MCF 10A (cell line): ENCODE data around the gene GET4. TPM values are rescaled to one million over a fixed set of nuclear protein-coding genes. Genes with fewer than 3 reads are reported as not detected.
A peak's percentile ranks its signal among the peaks of the same experiment; 100 is the strongest.

Experiments
- BruUV-seq: library from RNA; stranded (reverse); fragments of 400-500 nt; replicated peaks from 2 replicates; lab custom pipeline; 2021; lab: Mats Ljungman, UMichigan
- CTCF ChIA-PET: fragments of 300-600 bp; sonication (Branson Sonifier 250); formaldehyde crosslinking; extraction: SDS; loops from one replicate; lab custom pipeline; 2021; ENCODE audit warnings: antibody characterized with exemption, inconsistent platforms; lab: Yijun Ruan, JAX
- POLR2A ChIA-PET: fragments of 300-600, 350-650 bp; sonication (Branson Sonifier 250); formaldehyde crosslinking; extraction: SDS; loops from one replicate; lab custom pipeline; 2020; ENCODE audit warnings: antibody characterized with exemption, inconsistent platforms; lab: Yijun Ruan, JAX
- DNase-seq: peaks from one replicate; pipeline ENCODE4 v3.0.0-alpha.2; 2018; ENCODE audit not compliant: unreplicated experiment
- H3K27ac Mint-ChIP-seq: one replicate; pipeline ENCODE4 v1.8.0; 2022; ENCODE audit warnings: mild to moderate bottlenecking, low read depth, mixed read lengths; ENCODE audit not compliant: unreplicated experiment
- H3K27me3 Mint-ChIP-seq: one replicate; pipeline ENCODE4 v1.8.0; 2022; ENCODE audit warnings: mixed read lengths; ENCODE audit not compliant: insufficient read depth, unreplicated experiment
- H3K36me3 Mint-ChIP-seq: one replicate; pipeline ENCODE4 v1.8.0; 2022; ENCODE audit warnings: mild to moderate bottlenecking, moderate library complexity, mixed read lengths; ENCODE audit not compliant: insufficient read depth, unreplicated experiment
- H3K4me1 Mint-ChIP-seq: one replicate; pipeline ENCODE4 v1.8.0; 2022; ENCODE audit warnings: mixed read lengths; ENCODE audit not compliant: insufficient read depth, unreplicated experiment
- H3K4me3 Mint-ChIP-seq: one replicate; pipeline ENCODE4 v1.8.0; 2022; ENCODE audit warnings: mild to moderate bottlenecking, moderate library complexity, mixed read lengths; ENCODE audit not compliant: unreplicated experiment
- H3K9me3 Mint-ChIP-seq: one replicate; pipeline ENCODE4 v1.8.0; 2022; ENCODE audit warnings: mixed read lengths; ENCODE audit not compliant: unreplicated experiment
- intact Hi-C: fragments of 100-400 bp; cut with micrococcal nuclease; formaldehyde crosslinking; loops from 2 replicates; pipeline ENCODE4 v1.14.1; 2022
- total RNA-seq: library from RNA; stranded (reverse); gene quantifications from 2 replicates; pipeline ENCODE4 v1.2.3, GENCODE V29; 2022
- TF ChIP-seq, protein P1 (sequence below): fragments of 200-600 bp; IDR thresholded peaks from one replicate; pipeline ENCODE4 v1.8.0; 2022; ENCODE audit warnings: antibody characterized with exemption, mild to moderate bottlenecking; ENCODE audit not compliant: unreplicated experiment

Gene GET4
- total RNA-seq, 1 experiment from 2014 or later, result 32.6 TPM

DNA sequence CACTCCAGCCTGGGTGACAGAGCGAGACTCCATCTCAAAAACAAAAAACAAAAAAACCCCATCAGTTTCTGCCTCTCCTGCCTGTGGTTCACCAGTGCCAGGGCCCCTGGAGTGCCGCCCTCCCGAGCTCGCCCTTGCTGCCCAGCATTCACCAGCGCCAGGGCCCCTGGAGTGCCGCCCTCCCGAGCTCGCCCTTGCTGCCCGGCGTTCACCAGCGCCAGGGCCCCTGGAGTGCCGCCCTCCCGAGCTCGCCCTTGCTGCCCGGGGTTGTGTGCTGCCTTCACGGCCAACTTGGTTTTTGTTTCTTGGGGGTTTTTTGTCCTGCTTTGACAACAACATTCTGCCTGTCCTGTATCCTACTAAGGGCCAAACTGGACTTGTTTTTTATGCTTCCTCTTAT, 13.2 kb upstream of the GET4 start:
- H3K4me3 Mint-ChIP-seq, result no peak overlapping the region
- no peak overlapping the region for H3K27ac Mint-ChIP-seq
- peaks cover 7% of the 10 kb centered on the region for H3K4me1 Mint-ChIP-seq
- TF ChIP-seq, protein P1, sequence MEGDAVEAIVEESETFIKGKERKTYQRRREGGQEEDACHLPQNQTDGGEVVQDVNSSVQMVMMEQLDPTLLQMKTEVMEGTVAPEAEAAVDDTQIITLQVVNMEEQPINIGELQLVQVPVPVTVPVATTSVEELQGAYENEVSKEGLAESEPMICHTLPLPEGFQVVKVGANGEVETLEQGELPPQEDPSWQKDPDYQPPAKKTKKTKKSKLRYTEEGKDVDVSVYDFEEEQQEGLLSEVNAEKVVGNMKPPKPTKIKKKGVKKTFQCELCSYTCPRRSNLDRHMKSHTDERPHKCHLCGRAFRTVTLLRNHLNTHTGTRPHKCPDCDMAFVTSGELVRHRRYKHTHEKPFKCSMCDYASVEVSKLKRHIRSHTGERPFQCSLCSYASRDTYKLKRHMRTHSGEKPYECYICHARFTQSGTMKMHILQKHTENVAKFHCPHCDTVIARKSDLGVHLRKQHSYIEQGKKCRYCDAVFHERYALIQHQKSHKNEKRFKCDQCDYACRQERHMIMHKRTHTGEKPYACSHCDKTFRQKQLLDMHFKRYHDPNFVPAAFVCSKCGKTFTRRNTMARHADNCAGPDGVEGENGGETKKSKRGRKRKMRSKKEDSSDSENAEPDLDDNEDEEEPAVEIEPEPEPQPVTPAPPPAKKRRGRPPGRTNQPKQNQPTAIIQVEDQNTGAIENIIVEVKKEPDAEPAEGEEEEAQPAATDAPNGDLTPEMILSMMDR, result no peak
- no peaks in the 10 kb centered on the region for H3K27me3 Mint-ChIP-seq
- POLR2A ChIA-PET, result interaction anchor here (1.6 kb wide), 1 partner anchor 27 kb away, joined by 3 read pairs; no protein-coding TSS in a partner anchor
- H3K36me3 Mint-ChIP-seq, result peaks cover 85% of the 10 kb centered on the region
- BruUV-seq, result no TSS peak
- CTCF ChIA-PET, result interaction anchor here (0.7 to 2.3 kb wide), 4 partner anchors 10 to 551 kb away, joined by 3 to 6 read pairs (median 6); no protein-coding TSS in a partner anchor
- H3K9me3 Mint-ChIP-seq, result no peaks in the 10 kb centered on the region
- intact Hi-C loops, result no loop called here
- no peak for DNase-seq

DNA sequence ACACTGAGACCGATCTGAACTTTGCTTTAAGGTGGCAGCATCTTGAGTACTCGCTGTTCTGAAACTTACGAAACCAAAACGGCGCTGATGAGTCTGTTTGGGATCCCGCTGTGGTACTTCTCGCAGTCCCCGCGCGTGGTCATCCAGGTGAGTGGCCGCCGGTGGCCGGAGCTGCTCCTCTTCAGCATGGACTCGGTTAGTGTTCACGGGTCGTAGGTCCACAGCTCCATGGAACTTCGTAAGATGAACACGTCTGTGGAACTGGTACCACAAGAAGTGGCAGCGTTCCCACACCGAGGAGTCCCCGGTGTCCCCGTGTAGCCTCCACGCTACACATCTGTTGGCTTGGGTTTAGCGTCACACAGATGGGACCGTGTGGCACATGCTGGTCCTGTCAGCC, 10.4 kb upstream of the GET4 start:
- H3K36me3 Mint-ChIP-seq, result peaks cover 76% of the 10 kb centered on the region
- ChIA-PET CTCF (interaction anchor here (0.6 kb wide), 1 partner anchor 10 kb away, joined by 3 read pairs; no protein-coding TSS in a partner anchor), POLR2A (no interaction called here)
- no peaks in the 10 kb centered on the region for H3K9me3 Mint-ChIP-seq
- H3K4me1 Mint-ChIP-seq, result peaks cover 7% of the 10 kb centered on the region
- H3K4me3 Mint-ChIP-seq, result no peak overlapping the region
- no TSS peak for BruUV-seq
- intact Hi-C loops, result loop anchor here (2.0 kb wide), 1 partner anchor 53 kb away; no protein-coding TSS in a partner anchor
- H3K27ac Mint-ChIP-seq, result no peak overlapping the region
- no peak for DNase-seq
- TF ChIP-seq, protein P1, result no peak
- no peaks in the 10 kb centered on the region for H3K27me3 Mint-ChIP-seq

DNA sequence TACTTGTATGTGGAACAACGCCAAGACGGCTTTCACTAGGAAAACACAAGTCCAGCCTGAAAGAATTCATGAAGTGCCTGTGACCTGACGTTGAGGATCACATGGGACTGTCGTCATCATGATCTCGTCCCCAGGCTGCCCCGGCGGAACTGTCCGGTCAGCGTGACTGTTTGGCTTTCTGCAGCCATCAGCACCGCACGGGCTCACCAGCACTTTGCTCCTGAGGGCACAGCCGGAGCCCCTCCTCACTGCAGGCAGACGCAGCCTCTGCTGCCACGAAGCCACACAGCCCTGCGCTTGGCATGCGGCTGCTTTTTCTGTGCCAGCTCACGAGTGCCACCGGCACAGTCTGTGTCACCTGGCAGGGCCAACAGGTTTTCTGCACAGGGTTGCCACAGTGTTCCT, 9.4 kb upstream of the GET4 start:
- Mint-ChIP-seq H3K4me3 (peak overlapping the region; percentile 22), H3K9me3 (no peaks in the 10 kb centered on the region), H3K27me3 (no peaks in the 10 kb centered on the region), H3K4me1 (peaks cover 7% of the 10 kb centered on the region), H3K27ac (peak overlapping the region; percentile 89), H3K36me3 (peaks cover 76% of the 10 kb centered on the region)
- TF ChIP-seq, protein P1, result no peak
- CTCF ChIA-PET, result interaction anchor here (0.7 to 1.9 kb wide), 8 partner anchors 9 to 561 kb away, joined by 3 to 6 read pairs (median 4); partner anchors contain the start of gene GET4
- intact Hi-C loops, result loop anchor here (1.0 to 2.0 kb wide), 3 partner anchors 31 to 81 kb away; no protein-coding TSS in a partner anchor
- POLR2A ChIA-PET, result interaction anchor here (0.9 to 1.8 kb wide), 10 partner anchors 9 to 99 kb away, joined by 3 to 22 read pairs (median 6); partner anchors contain the start of genes GET4 and SUN1
- DNase-seq, result no peak
- no TSS peak for BruUV-seq

DNA sequence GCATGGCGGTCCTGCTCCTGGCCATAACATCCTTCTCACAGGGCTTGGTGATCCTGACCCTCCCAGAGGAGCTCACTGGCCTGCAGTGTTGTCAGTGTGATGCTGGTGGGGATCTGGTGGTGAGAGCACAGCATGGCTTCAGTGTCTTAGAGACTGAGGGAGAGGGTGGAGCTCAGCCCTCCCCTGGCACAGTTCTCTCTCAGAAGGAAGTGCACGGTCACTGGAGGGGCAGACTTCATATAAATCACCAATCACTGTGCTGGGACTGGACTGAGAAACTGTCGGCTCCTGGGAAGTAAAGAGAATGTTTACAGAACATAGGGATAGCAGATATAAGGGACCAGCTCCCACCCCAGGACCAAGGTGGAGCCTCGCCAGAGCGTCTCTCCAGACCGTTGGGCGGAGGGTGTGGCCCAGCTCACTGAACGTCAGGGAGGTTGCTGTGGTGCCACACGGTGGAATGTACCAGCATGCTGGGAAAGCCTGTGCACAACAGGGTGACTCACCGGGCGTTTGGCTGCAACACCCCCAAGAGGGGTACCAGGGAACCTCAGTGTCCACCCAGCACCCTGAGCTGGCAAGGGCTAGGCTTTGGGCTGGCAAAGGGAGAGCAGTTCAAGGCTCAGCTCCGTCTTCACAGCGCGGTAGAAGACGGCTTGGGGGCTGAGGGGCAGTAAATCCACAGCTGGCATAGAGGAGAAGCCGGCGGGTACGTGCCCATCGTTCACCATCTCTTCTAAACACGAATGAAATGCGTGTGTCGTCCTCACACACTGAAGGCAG, 8.8 kb upstream of the GET4 start:
- no peaks in the 10 kb centered on the region for H3K27me3 Mint-ChIP-seq
- TF ChIP-seq, protein P1, result no peak
- BruUV-seq, result no TSS peak
- POLR2A ChIA-PET, result interaction anchor here (0.7 to 1.8 kb wide), 11 partner anchors 8 to 100 kb away, joined by 3 to 22 read pairs (median 5); partner anchors contain the start of genes GET4 and SUN1
- CTCF ChIA-PET, result interaction anchor here (0.6 to 1.9 kb wide), 9 partner anchors 9 to 658 kb away, joined by 3 to 6 read pairs (median 4); partner anchors contain the start of gene GET4
- peak overlapping the region; percentile 89 for H3K27ac Mint-ChIP-seq
- peak overlapping the region; percentile 22 for H3K4me3 Mint-ChIP-seq
- peak; percentile 78 for DNase-seq
- peaks cover 76% of the 10 kb centered on the region for H3K36me3 Mint-ChIP-seq
- H3K4me1 Mint-ChIP-seq, result peaks cover 7% of the 10 kb centered on the region
- intact Hi-C loops, result loop anchor here (1.0 to 2.0 kb wide), 3 partner anchors 31 to 81 kb away; no protein-coding TSS in a partner anchor
- no peaks in the 10 kb centered on the region for H3K9me3 Mint-ChIP-seq
